K562 (cell line): ENCODE results near the gene ABT1. TPM values are rescaled to one million over a fixed set of nuclear protein-coding genes. Genes with fewer than 3 reads are reported as not detected.
A peak's percentile ranks its signal among the peaks of the same experiment; 100 is the strongest.

ENCODE experiments used
- BDP1 ChIP-seq: IDR thresholded peaks from 3 replicates; pipeline ENCODE4 v1.6.1; 2011; ENCODE audit not compliant: insufficient read length, insufficient read depth
- CC2D1A ChIP-seq: fragments of 450-650 bp; IDR thresholded peaks from 2 replicates; pipeline ENCODE4 v1.6.1; 2017; ENCODE audit warnings: mild to moderate bottlenecking
- ELK3 ChIP-seq: fragments of 450-650 bp; formaldehyde crosslinking; IDR thresholded peaks from 2 replicates; pipeline ENCODE4 v1.4.0; 2020; ENCODE audit warnings: mild to moderate bottlenecking
- GABPA ChIP-seq: fragments of 200-800 bp; sonication (Bioruptor generic); conservative IDR thresholded peaks from 2 replicates; pipeline ENCODE4 v1.6.1; 2016; ENCODE audit warnings: low read depth, missing genetic modification characterization, missing compliant biosample characterization
- HMG20B ChIP-seq: fragments of 250-450 bp; sonication (Bioruptor Pico); IDR thresholded peaks from 2 replicates; pipeline ENCODE4 v1.5.0; 2021; ENCODE audit warnings: mild to moderate bottlenecking
- HNRNPLL ChIP-seq: fragments of 200-400 bp; formaldehyde crosslinking; IDR thresholded peaks from 2 replicates; pipeline ENCODE4 v1.6.1; 2017; ENCODE audit warnings: low read length, low read depth, mild to moderate bottlenecking; ENCODE audit not compliant: poor library complexity, severe bottlenecking
- HNRNPUL1 ChIP-seq: fragments of 200-400 bp; formaldehyde crosslinking; IDR thresholded peaks from 2 replicates; pipeline ENCODE4 v1.6.1; 2017; ENCODE audit warnings: low read length
- MCM7 ChIP-seq, 2 experiments: fragments of 450-650 bp; IDR thresholded peaks; 2 replicates each; pipeline ENCODE4 v1.6.1; 2016 to 2018
- POLR2B ChIP-seq: fragments of 450-650 bp; IDR thresholded peaks from 2 replicates; pipeline ENCODE4 v1.6.1; 2018; ENCODE audit warnings: low read depth; ENCODE audit not compliant: partially characterized antibody
- RFX7 ChIP-seq: fragments of 250-450 bp; sonication (Bioruptor Pico); IDR thresholded peaks from 2 replicates; pipeline ENCODE4 v1.5.1; 2021; ENCODE audit warnings: mild to moderate bottlenecking
- SRSF3 ChIP-seq: fragments of 200-400 bp; formaldehyde crosslinking; IDR thresholded peaks from 2 replicates; pipeline ENCODE4 v1.6.1; 2016; ENCODE audit warnings: mild to moderate bottlenecking, low read length, moderate library complexity; ENCODE audit not compliant: insufficient read depth
- SUPT5H ChIP-seq: fragments of 450-650 bp; IDR thresholded peaks from 2 replicates; pipeline ENCODE4 v1.6.1; 2016
- ZBTB11 ChIP-seq, 3 experiments: fragments of 200-800 bp in 1 of 3; fragments of 250-450 bp in 1 of 3; fragments of 450-650 bp in 1 of 3; sonication (Bioruptor Pico) in 1 of 3; sonication (Bioruptor generic) in 1 of 3; formaldehyde crosslinking in 1 of 3; IDR thresholded peaks; 2 replicates each; pipeline versions ENCODE4 v1.6.1 to v1.8.0; 2016 to 2022; ENCODE audit warnings: mild to moderate bottlenecking in 2 of 3, missing genetic modification characterization in 2 of 3, missing compliant biosample characterization in 1 of 3, moderate library complexity in 1 of 3
- ZNF695 ChIP-seq: fragments of 450-650 bp; formaldehyde crosslinking; IDR thresholded peaks from 2 replicates; pipeline ENCODE4 v1.4.0; 2020; ENCODE audit warnings: mild to moderate bottlenecking, moderate library complexity
- ZNF696 ChIP-seq: fragments of 250-450 bp; sonication (Bioruptor Pico); conservative IDR thresholded peaks from 2 replicates; pipeline ENCODE4 v1.4.0; 2020; ENCODE audit warnings: mild to moderate bottlenecking, moderate library complexity
- polyA plus RNA-seq, 8 experiments: library from polyadenylated mRNA; depleted of rRNA in 4 of 8; stranded (reverse) in 5 of 8; unstranded in 3 of 8; fragments of >200 nt; fragmentation: Nextera tagmentation in 2 of 8; fragmentation: Illumina TruSeq in 1 of 8; extraction: Ambion mirVana in 2 of 8; extraction: Trizol in 1 of 8; gene quantifications; 2 replicates each; pipeline versions ENCODE4 v1.2.1 to v1.2.3, GENCODE V29; 2011 to 2014; ENCODE audit warnings: inconsistent platforms in 1 of 8, missing spikeins in 1 of 8
- total RNA-seq, 7 experiments: library from RNA; depleted of rRNA in 6 of 7; stranded (reverse); fragments of >200 nt in 6 of 7; fragmentation: Illumina TruSeq in 2 of 7; extraction: Trizol in 2 of 7; gene quantifications; 2 replicates each; pipeline versions ENCODE4 v1.2.1 to v1.2.3, GENCODE V29; 2011 to 2021; ENCODE audit warnings: low replicate concordance in 1 of 7
- TF ChIP-seq, protein P1 (sequence below): fragments of 450-650 bp; IDR thresholded peaks from 2 replicates; pipeline ENCODE4 v1.6.1; 2016

Gene ABT1
- total and polyA plus RNA-seq, 9 of the 15 experiments (the other 6 are each of a cell fraction or from before 2014, with no cell fraction given): 8.8 to 52.7 (median 40.7) TPM

- TF ChIP-seq SUPT5H: no peak
- peak; percentile 55 for TF ChIP-seq GABPA
- no peak for TF ChIP-seq MCM7 (IDR thresholded peaks at IDR 0.05)
- no peak for TF ChIP-seq ZNF695 (CRISPR knock-in tag)
- no peak for TF ChIP-seq ZNF696 (CRISPR knock-in tag)
- TF ChIP-seq HMG20B (CRISPR knock-in tag): 0 out of 2 replicates have a peak, but pooled peaks have one; percentile 68
- TF ChIP-seq SRSF3: no peak
- TF ChIP-seq ELK3 (CRISPR knock-in tag): no peak
- TF ChIP-seq ZBTB11 (CRISPR knock-in tag; IDR thresholded peaks at IDR 0.05): no peak
- TF ChIP-seq BDP1: peak; percentile 55
- TF ChIP-seq, protein P1, sequence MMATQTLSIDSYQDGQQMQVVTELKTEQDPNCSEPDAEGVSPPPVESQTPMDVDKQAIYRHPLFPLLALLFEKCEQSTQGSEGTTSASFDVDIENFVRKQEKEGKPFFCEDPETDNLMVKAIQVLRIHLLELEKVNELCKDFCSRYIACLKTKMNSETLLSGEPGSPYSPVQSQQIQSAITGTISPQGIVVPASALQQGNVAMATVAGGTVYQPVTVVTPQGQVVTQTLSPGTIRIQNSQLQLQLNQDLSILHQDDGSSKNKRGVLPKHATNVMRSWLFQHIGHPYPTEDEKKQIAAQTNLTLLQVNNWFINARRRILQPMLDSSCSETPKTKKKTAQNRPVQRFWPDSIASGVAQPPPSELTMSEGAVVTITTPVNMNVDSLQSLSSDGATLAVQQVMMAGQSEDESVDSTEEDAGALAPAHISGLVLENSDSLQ: peak; percentile 61
- TF ChIP-seq HNRNPUL1: no peak
- TF ChIP-seq HNRNPLL: peak; percentile 61
- peak; percentile 59; the same call in 1 of the 2 replicates for TF ChIP-seq RFX7 (CRISPR knock-in tag)
- TF ChIP-seq CC2D1A: no peak; the same call in 1 of the 2 replicates
- no peak for TF ChIP-seq POLR2B
Measured at GRCh38 chr6:26576929-26577719, 19.6 kb upstream of the ABT1 start (continued).
